ENCODE data around the gene TRABD2A. TPM values are rescaled to one million over a fixed set of nuclear protein-coding genes. Genes with fewer than 3 reads are reported as not detected.
"Not testable (repeated sequence)": the region's sequence is repeated elsewhere in the genome, so short reads cannot be mapped to it uniquely, and the experiment has no call there.

TRABD2A gene
- total and polyA plus RNA-seq, 8 donors: 0.29 to 109 (median 0.58) TPM; not detected in 1

GRCh38 chr2:84776011-84776410, 104.9 kb downstream of the TRABD2A start:
- no peak overlapping the region for H3K27ac ChIP-seq
- H3K27me3 ChIP-seq: no peaks in the 10 kb centered on the region
- intact Hi-C loops (cut with DNase I; ENCODE audit: low total_unique reads): no loop called here
- TF ChIP-seq POLR2AphosphoS5 (IDR thresholded peaks at IDR 0.05) (no peak), CTCF (IDR thresholded peaks at IDR 0.05) (no peak), POLR2A (IDR thresholded peaks at IDR 0.05) (no peak), EP300 (IDR thresholded peaks at IDR 0.05) (no peak)
- 69 to 92% (median 82%) methylated on average over 1 of the region's 1 CpG for WGBS, 5 donors
- H3K36me3 ChIP-seq: no peaks in the 10 kb centered on the region
- no peaks in the 10 kb centered on the region for H3K4me1 ChIP-seq
- H3K4me3 ChIP-seq: no peak overlapping the region
- no peak for DNase-seq
- H3K9me3 ChIP-seq: peaks cover 0 to 42% (median 23%) of the 10 kb centered on the region in 4 donors

- H3K27ac ChIP-seq; DNase-seq; intact Hi-C loops (cut with DNase I; ENCODE audit: low total_unique reads); H3K27me3 ChIP-seq; H3K4me3 ChIP-seq; H3K4me1 ChIP-seq; H3K36me3 ChIP-seq: not testable (repeated sequence)
- peaks cover 0 to 52% (median 28%) of the 10 kb centered on the region in 4 donors for H3K9me3 ChIP-seq
- 39 to 80% (median 77%) methylated on average over 3 of the region's 3 CpGs for WGBS, 5 donors
These were observed 107.3 kb downstream of the TRABD2A start for GRCh38 chr2:84773562-84773961.

Other genes with a start within 250 kb of the TRABD2A start
- gene TMSB10, start 24.6 kb upstream of the TRABD2A start, total RNA-seq: 1,000 to 10,000 TPM in 3 of 5 donors, 100 to 1,000 TPM in 2; 504 to 5,821 (median 1,954) TPM
- gene TMSB10, start 24.6 kb upstream of the TRABD2A start, polyA plus RNA-seq: 1,000 to 10,000 TPM; 1,773 to 3,520 (median 2,373) TPM
- 10 to 100 TPM in 4 of 5 donors, 1 to 10 TPM in 1; 2.3 to 88.4 (median 47.5) TPM for gene KCMF1, start 90.1 kb upstream of the TRABD2A start, total RNA-seq
- gene KCMF1, start 90.1 kb upstream of the TRABD2A start, polyA plus RNA-seq: 10 to 100 TPM; 19.0 to 45.8 (median 31.2) TPM

All from stomach (tissue), 9 donors.